GM12865 (cell line): ENCODE measurements around the gene FGF4.

ENCODE experiments used
- DNase-seq: peaks from one replicate; pipeline ENCODE4 v3.0.0; 2010; ENCODE audit warnings: low read depth
- H3K4me3 ChIP-seq: 2 replicates; pipeline ENCODE4 v1.5.1; 2011; ENCODE audit warnings: mild to moderate bottlenecking, low read depth, low read length, control low read depth
- CTCF ChIP-seq: IDR thresholded peaks from 2 replicates; pipeline ENCODE4 v1.5.1; 2011; ENCODE audit warnings: low read length, control low read depth, low read depth, inconsistent platforms; ENCODE audit not compliant: insufficient read depth; ENCODE audit errors: missing control alignments

FGF4 gene

GRCh38 chr11:69814411-69814810 is 39.3 kb upstream of the FGF4 start:
- DNase-seq, result no peak
- no peak overlapping the region for H3K4me3 ChIP-seq
- TF ChIP-seq CTCF, result no peak

GRCh38 chr11:69813839-69814238 is 38.7 kb upstream of the FGF4 start:
- DNase-seq, result no peak
- no peak overlapping the region for H3K4me3 ChIP-seq
- TF ChIP-seq CTCF, result no peak

GRCh38 chr11:69812946-69813345 is 37.8 kb upstream of the FGF4 start:
- no peak for TF ChIP-seq CTCF
- H3K4me3 ChIP-seq, result no peak overlapping the region
- DNase-seq, result no peak

GRCh38 chr11:69812256-69812655 is 37.1 kb upstream of the FGF4 start:
- no peak for TF ChIP-seq CTCF
- no peak for DNase-seq
- no peak overlapping the region for H3K4me3 ChIP-seq

GRCh38 chr11:69811431-69811830 is 36.3 kb upstream of the FGF4 start:
- no peak for DNase-seq
- TF ChIP-seq CTCF, result no peak
- H3K4me3 ChIP-seq, result no peak overlapping the region

DNA sequence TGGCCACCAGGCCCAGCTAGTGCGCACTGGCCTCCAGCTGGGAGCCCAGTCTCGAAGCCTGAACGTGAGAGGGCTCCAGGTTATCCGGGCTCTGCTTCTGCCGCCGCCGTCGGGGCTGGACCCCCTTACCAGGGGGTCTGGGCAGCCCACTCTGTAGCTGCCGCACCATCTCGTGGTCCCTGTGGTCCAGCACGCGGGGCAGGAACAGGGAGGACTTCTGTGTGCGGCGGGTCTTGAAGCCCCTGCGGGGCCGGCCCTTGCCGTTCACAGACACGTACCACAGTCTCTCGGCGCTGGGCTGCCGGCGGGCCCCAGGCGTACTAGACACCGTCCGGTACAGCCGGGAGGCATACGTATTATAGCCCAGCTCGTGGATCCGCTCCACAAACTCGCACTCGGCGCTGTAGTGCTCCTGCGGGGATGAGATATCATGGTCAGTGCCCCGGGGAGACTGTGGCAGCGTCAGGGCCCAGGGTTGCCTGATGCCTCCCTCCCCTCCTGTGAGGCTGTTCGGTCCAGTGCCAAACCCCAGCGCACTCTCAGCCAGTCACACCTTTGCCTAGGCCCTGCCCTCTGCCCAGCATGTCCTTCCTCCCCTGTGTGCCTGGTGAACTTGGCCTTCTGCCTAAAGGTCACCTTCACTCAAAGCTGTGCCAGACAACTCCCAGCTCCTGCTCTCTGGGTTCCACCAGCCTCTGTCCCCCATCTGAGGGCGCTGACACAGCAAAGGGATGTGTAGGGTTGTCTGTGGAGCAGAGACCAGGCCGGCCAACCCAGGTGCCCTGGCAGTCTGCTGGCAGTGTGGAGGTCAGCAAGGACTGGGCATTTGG is 35.4 kb upstream of the FGF4 start:
- H3K4me3 ChIP-seq, result no peak overlapping the region
- no peak for TF ChIP-seq CTCF
- no peak for DNase-seq

GRCh38 chr11:69808667-69809086 is 33.5 kb upstream of the FGF4 start:
- TF ChIP-seq CTCF, result no peak
- DNase-seq, result no peak
- no peak overlapping the region for H3K4me3 ChIP-seq
